K562 (cell line): ENCODE data around the gene TPK1. TPM values are rescaled to one million over a fixed set of nuclear protein-coding genes. Genes with fewer than 3 reads are reported as not detected.

Experiments
- CHD2 ChIP-seq: IDR thresholded peaks from 2 replicates; pipeline ENCODE4 v1.6.1; 2011; ENCODE audit warnings: low read depth, low read length
- CSDE1 ChIP-seq, 2 experiments: fragments of 450-650 bp; IDR thresholded peaks; 2 replicates each; pipeline ENCODE4 v1.6.1; 2016; ENCODE audit warnings: mild to moderate bottlenecking in 1 of 2
- ILF3 ChIP-seq: fragments of 450-650 bp; IDR thresholded peaks from 2 replicates; pipeline ENCODE4 v1.6.1; 2018; ENCODE audit warnings: antibody characterized with exemption, mild to moderate bottlenecking, moderate library complexity, borderline replicate concordance
- OTX1 ChIP-seq: fragments of 450-650 bp; formaldehyde crosslinking; IDR thresholded peaks from 2 replicates; pipeline ENCODE4 v1.4.0; 2022; ENCODE audit warnings: mild to moderate bottlenecking
- PHB ChIP-seq: fragments of 250-450 bp; sonication (Bioruptor Pico); IDR thresholded peaks from 2 replicates; pipeline ENCODE4 v1.5.0; 2021
- SAP30 ChIP-seq: fragments of 200-600 bp; sonication (generic); IDR thresholded peaks from 2 replicates; pipeline ENCODE4 v1.6.1; 2012; ENCODE audit warnings: borderline replicate concordance, low read depth, mild to moderate bottlenecking, moderate library complexity, low read length, control low read depth, inconsistent platforms; ENCODE audit not compliant: insufficient read depth, poor library complexity, severe bottlenecking
- ZBED1 ChIP-seq: IDR thresholded peaks from 2 replicates; pipeline ENCODE4 v1.6.1; 2014
- ZNF551 ChIP-seq: fragments of 250-450 bp; sonication (Bioruptor Pico); IDR thresholded peaks from 2 replicates; pipeline ENCODE4 v1.5.0; 2021; ENCODE audit warnings: mild to moderate bottlenecking, moderate library complexity
- ZNF644 ChIP-seq: fragments of 200-800 bp; sonication (Bioruptor generic); IDR thresholded peaks from 2 replicates; pipeline ENCODE4 v1.6.1; 2016; ENCODE audit warnings: low read depth, missing genetic modification characterization, missing compliant biosample characterization
- polyA plus RNA-seq, 8 experiments: library from polyadenylated mRNA; depleted of rRNA in 4 of 8; stranded (reverse) in 5 of 8; unstranded in 3 of 8; fragments of >200 nt; fragmentation: Nextera tagmentation in 2 of 8; fragmentation: Illumina TruSeq in 1 of 8; extraction: Ambion mirVana in 2 of 8; extraction: Trizol in 1 of 8; gene quantifications; 2 replicates each; pipeline versions ENCODE4 v1.2.1 to v1.2.3, GENCODE V29; 2011 to 2014; ENCODE audit warnings: inconsistent platforms in 1 of 8, missing spikeins in 1 of 8
- total RNA-seq, 7 experiments: library from RNA; depleted of rRNA in 6 of 7; stranded (reverse); fragments of >200 nt in 6 of 7; fragmentation: Illumina TruSeq in 2 of 7; extraction: Trizol in 2 of 7; gene quantifications; 2 replicates each; pipeline versions ENCODE4 v1.2.1 to v1.2.3, GENCODE V29; 2011 to 2021; ENCODE audit warnings: low replicate concordance in 1 of 7
- TF ChIP-seq, protein P1 (sequence below): conservative IDR thresholded peaks from 2 replicates; pipeline ENCODE4 v1.6.1; 2011; ENCODE audit warnings: low read depth, mild to moderate bottlenecking, low read length; ENCODE audit not compliant: control insufficient read depth
- TF ChIP-seq, protein P2 (sequence below), 2 experiments: fragments of 450-650 bp; conservative IDR thresholded peaks; 2 replicates each; pipeline ENCODE4 v1.6.1; 2017; ENCODE audit warnings: mild to moderate bottlenecking in 2 of 2, moderate library complexity in 2 of 2
- TF ChIP-seq, protein P3 (sequence below): fragments of 450-650 bp; IDR thresholded peaks from 2 replicates; pipeline ENCODE4 v1.6.1; 2016; ENCODE audit warnings: borderline replicate concordance
- TF ChIP-seq, protein P4 (sequence below): sonication (generic); formaldehyde crosslinking; IDR thresholded peaks from 2 replicates; pipeline ENCODE4 v1.8.0; 2022; ENCODE audit warnings: mild to moderate bottlenecking, missing genetic modification reagents
- TF ChIP-seq, protein P5 (sequence below): fragments of 250-450 bp; sonication (Bioruptor Pico); IDR thresholded peaks from 2 replicates; pipeline ENCODE4 v1.8.0; 2021; ENCODE audit warnings: borderline replicate concordance, mild to moderate bottlenecking, moderate library complexity; ENCODE audit not compliant: poor library complexity, severe bottlenecking
- TF ChIP-seq, protein P6 (sequence below): fragments of 250-450 bp; sonication (Bioruptor Pico); IDR thresholded peaks from 2 replicates; pipeline ENCODE4 v1.4.0; 2020; ENCODE audit warnings: mild to moderate bottlenecking
- TF ChIP-seq, protein P7 (sequence below): fragments of 450-650 bp; formaldehyde crosslinking; IDR thresholded peaks from 2 replicates; pipeline ENCODE4 v1.4.0; 2020; ENCODE audit warnings: mild to moderate bottlenecking, moderate library complexity

The TPK1 gene
- total and polyA plus RNA-seq, 9 of the 15 experiments (the other 6 are each of a cell fraction or from before 2014, with no cell fraction given): 5.1 to 16.2 (median 9.2) TPM

DNA sequence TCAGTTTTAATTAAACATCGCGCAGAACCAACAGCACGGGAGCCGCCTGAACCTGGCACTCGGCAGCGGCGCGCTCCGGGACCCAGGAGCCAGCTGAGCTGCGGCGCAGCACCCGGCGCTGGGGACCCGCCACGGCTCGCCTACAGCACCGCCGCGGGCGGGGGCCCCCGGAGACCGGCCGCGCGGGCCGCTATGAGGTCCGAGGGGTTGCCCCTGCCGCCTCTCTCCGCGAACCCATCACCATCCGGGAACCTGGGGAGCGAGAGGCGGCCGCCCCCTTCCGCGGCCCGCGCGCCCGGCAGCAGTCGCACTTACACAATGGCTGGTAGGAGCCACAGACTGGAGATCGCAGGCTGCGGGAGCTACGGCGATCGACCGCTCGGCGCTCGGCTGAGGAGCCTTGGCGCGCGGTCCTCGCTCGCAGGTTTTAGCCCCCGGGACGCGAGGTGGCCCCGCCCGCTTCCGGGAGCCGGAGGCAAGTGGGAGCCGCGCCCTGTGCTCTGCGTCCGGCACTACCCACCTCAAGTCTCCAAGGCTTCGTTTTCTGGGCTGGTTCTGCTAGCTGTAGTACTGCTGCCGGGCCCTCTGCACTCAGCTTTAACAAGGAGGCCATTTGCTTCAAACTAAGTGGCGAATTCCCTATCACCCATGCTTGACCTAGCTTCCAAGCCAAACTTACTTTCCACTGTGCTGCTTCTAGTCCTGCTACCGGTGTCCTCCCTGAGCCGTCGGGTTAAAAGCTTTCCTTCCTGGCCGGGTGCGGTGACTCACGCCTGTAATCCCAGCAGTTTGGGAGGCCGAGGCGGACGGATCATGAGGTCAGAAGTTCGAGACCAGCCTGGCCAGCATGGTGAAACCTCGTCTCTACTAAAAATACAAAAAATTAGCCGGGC is at the start of gene TPK1 (continued):
- TF ChIP-seq PHB (CRISPR knock-in tag) (no peak), ZNF644 (tag) (0 out of 2 replicates have a peak, but pooled peaks have one; percentile 45), CSDE1 (IDR thresholded peaks at IDR 0.05) (peak in 1 of 2 experiments; percentile 68; a peak in 2 of 4 replicates), ZNF551 (no peak), SAP30 (no peak), ZBED1 (peak; percentile 54; the same call in 1 of the 2 replicates), ILF3 (peak; percentile 90; the same call in 1 of the 2 replicates), OTX1 (0 out of 2 replicates have a peak, but pooled peaks have one; percentile 68), CHD2 (peak; percentile 57; the same call in 1 of the 2 replicates)
- TF ChIP-seq, protein P1, sequence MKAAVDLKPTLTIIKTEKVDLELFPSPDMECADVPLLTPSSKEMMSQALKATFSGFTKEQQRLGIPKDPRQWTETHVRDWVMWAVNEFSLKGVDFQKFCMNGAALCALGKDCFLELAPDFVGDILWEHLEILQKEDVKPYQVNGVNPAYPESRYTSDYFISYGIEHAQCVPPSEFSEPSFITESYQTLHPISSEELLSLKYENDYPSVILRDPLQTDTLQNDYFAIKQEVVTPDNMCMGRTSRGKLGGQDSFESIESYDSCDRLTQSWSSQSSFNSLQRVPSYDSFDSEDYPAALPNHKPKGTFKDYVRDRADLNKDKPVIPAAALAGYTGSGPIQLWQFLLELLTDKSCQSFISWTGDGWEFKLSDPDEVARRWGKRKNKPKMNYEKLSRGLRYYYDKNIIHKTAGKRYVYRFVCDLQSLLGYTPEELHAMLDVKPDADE: peak; percentile 87
- TF ChIP-seq, protein P2, sequence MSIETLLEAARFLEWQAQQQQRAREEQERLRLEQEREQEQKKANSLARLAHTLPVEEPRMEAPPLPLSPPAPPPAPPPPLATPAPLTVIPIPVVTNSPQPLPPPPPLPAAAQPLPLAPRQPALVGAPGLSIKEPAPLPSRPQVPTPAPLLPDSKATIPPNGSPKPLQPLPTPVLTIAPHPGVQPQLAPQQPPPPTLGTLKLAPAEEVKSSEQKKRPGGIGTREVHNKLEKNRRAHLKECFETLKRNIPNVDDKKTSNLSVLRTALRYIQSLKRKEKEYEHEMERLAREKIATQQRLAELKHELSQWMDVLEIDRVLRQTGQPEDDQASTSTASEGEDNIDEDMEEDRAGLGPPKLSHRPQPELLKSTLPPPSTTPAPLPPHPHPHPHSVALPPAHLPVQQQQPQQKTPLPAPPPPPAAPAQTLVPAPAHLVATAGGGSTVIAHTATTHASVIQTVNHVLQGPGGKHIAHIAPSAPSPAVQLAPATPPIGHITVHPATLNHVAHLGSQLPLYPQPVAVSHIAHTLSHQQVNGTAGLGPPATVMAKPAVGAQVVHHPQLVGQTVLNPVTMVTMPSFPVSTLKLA (conservative IDR thresholded peaks at IDR 0.05): peak; percentile 64 to 89
- TF ChIP-seq, protein P3, sequence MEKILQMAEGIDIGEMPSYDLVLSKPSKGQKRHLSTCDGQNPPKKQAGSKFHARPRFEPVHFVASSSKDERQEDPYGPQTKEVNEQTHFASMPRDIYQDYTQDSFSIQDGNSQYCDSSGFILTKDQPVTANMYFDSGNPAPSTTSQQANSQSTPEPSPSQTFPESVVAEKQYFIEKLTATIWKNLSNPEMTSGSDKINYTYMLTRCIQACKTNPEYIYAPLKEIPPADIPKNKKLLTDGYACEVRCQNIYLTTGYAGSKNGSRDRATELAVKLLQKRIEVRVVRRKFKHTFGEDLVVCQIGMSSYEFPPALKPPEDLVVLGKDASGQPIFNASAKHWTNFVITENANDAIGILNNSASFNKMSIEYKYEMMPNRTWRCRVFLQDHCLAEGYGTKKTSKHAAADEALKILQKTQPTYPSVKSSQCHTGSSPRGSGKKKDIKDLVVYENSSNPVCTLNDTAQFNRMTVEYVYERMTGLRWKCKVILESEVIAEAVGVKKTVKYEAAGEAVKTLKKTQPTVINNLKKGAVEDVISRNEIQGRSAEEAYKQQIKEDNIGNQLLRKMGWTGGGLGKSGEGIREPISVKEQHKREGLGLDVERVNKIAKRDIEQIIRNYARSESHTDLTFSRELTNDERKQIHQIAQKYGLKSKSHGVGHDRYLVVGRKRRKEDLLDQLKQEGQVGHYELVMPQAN: peak; percentile 64; the same call in 1 of the 2 replicates
- TF ChIP-seq, protein P4, sequence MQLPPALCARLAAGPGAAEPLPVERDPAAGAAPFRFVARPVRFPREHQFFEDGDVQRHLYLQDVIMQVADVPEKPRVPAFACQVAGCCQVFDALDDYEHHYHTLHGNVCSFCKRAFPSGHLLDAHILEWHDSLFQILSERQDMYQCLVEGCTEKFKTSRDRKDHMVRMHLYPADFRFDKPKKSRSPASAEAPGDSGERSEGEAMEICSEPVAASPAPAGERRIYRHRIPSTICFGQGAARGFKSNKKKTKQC: peak; percentile 77
- TF ChIP-seq, protein P5, sequence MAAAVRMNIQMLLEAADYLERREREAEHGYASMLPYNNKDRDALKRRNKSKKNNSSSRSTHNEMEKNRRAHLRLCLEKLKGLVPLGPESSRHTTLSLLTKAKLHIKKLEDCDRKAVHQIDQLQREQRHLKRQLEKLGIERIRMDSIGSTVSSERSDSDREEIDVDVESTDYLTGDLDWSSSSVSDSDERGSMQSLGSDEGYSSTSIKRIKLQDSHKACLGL (CRISPR knock-in tag): no peak
- TF ChIP-seq, protein P6, sequence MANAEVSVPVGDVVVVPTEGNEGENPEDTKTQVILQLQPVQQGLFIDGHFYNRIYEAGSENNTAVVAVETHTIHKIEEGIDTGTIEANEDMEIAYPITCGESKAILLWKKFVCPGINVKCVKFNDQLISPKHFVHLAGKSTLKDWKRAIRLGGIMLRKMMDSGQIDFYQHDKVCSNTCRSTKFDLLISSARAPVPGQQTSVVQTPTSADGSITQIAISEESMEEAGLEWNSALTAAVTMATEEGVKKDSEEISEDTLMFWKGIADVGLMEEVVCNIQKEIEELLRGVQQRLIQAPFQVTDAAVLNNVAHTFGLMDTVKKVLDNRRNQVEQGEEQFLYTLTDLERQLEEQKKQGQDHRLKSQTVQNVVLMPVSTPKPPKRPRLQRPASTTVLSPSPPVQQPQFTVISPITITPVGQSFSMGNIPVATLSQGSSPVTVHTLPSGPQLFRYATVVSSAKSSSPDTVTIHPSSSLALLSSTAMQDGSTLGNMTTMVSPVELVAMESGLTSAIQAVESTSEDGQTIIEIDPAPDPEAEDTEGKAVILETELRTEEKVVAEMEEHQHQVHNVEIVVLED (CRISPR knock-in tag): peak; percentile 86
- TF ChIP-seq, protein P7, sequence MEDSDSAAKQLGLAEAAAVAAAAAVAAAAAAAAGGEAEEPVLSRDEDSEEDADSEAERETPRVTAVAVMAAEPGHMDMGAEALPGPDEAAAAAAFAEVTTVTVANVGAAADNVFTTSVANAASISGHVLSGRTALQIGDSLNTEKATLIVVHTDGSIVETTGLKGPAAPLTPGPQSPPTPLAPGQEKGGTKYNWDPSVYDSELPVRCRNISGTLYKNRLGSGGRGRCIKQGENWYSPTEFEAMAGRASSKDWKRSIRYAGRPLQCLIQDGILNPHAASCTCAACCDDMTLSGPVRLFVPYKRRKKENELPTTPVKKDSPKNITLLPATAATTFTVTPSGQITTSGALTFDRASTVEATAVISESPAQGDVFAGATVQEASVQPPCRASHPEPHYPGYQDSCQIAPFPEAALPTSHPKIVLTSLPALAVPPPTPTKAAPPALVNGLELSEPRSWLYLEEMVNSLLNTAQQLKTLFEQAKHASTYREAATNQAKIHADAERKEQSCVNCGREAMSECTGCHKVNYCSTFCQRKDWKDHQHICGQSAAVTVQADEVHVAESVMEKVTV (CRISPR knock-in tag): 0 out of 2 replicates have a peak, but pooled peaks have one; percentile 36
